HepG2 (cell line): ENCODE data around the gene PITHD1. TPM values are rescaled to one million over a fixed set of nuclear protein-coding genes. Genes with fewer than 3 reads are reported as not detected.

Experiments
- AFF4 ChIP-seq: sonication (generic); formaldehyde crosslinking; IDR thresholded peaks from 2 replicates; pipeline ENCODE4 v1.4.0; 2020; ENCODE audit warnings: missing genetic modification reagents
- ASH2L ChIP-seq: fragments of 300-600, 200-600 bp; sonication (generic); IDR thresholded peaks from 2 replicates; pipeline ENCODE4 v1.7.0; 2017; ENCODE audit warnings: low read depth, mild to moderate bottlenecking, moderate library complexity, mixed read lengths, low read length; ENCODE audit not compliant: insufficient read length
- CHCHD3 ChIP-seq: sonication (generic); formaldehyde crosslinking; IDR thresholded peaks from 2 replicates; pipeline ENCODE4 v1.8.0; 2022; ENCODE audit warnings: mild to moderate bottlenecking, missing genetic modification reagents, moderate library complexity
- FIP1L1 ChIP-seq: fragments of 200-400 bp; formaldehyde crosslinking; IDR thresholded peaks from 2 replicates; pipeline ENCODE4 v1.6.1; 2018; ENCODE audit warnings: low read depth, mild to moderate bottlenecking, low read length, moderate library complexity, borderline replicate concordance; ENCODE audit not compliant: insufficient read depth
- HOXA3 ChIP-seq: sonication (generic); formaldehyde crosslinking; IDR thresholded peaks from 2 replicates; pipeline ENCODE4 v1.5.0; 2020; ENCODE audit warnings: missing genetic modification reagents
- MAX ChIP-seq: IDR thresholded peaks from 2 replicates; pipeline ENCODE4 v1.6.1; 2012; ENCODE audit warnings: inconsistent platforms
- PCBP2 ChIP-seq: fragments of 200-400 bp; formaldehyde crosslinking; optimal IDR thresholded peaks from 2 replicates; pipeline ENCODE3; 2018; ENCODE audit warnings: low read length, low read depth; ENCODE audit not compliant: poor library complexity, severe bottlenecking
- RFXAP ChIP-seq: sonication (generic); formaldehyde crosslinking; IDR thresholded peaks from 2 replicates; pipeline ENCODE4 v1.4.0; 2020; ENCODE audit warnings: missing genetic modification reagents, borderline replicate concordance
- RXRB ChIP-seq: IDR thresholded peaks from 2 replicates; pipeline ENCODE4 v1.6.1; 2016; ENCODE audit warnings: borderline replicate concordance, missing genetic modification reagents, missing compliant biosample characterization
- SALL2 ChIP-seq: sonication (generic); formaldehyde crosslinking; IDR thresholded peaks from 2 replicates; pipeline ENCODE4 v1.8.1; 2023; ENCODE audit warnings: mild to moderate bottlenecking, missing genetic modification reagents, inconsistent platforms
- TCF7 ChIP-seq: sonication (generic); IDR thresholded peaks from 2 replicates; pipeline ENCODE4 v1.6.1; 2016; ENCODE audit warnings: antibody characterized with exemption, low read depth
- ZBTB20 ChIP-seq: sonication (generic); formaldehyde crosslinking; IDR thresholded peaks from 2 replicates; pipeline ENCODE4 v1.8.1; 2023; ENCODE audit warnings: missing genetic modification reagents, low read depth, mild to moderate bottlenecking, borderline replicate concordance
- ZNF232 ChIP-seq: sonication (generic); formaldehyde crosslinking; IDR thresholded peaks from 2 replicates; pipeline ENCODE4 v1.4.0; 2020; ENCODE audit warnings: missing genetic modification reagents, borderline replicate concordance
- ZNF605 ChIP-seq: sonication (generic); formaldehyde crosslinking; IDR thresholded peaks from 2 replicates; pipeline ENCODE4 v1.8.0; 2022; ENCODE audit warnings: mild to moderate bottlenecking, missing genetic modification reagents
- ZNF609 ChIP-seq: sonication (generic); formaldehyde crosslinking; IDR thresholded peaks from 2 replicates; pipeline ENCODE4 v1.4.0; 2020; ENCODE audit warnings: mild to moderate bottlenecking, missing genetic modification reagents, borderline replicate concordance
- polyA plus RNA-seq, 8 experiments: library from polyadenylated mRNA; depleted of rRNA in 3 of 8; stranded (reverse) in 7 of 8; unstranded in 1 of 8; fragments of >200 nt; fragmentation: Illumina TruSeq in 4 of 8; extraction: Trizol in 4 of 8; gene quantifications; 2 replicates each; pipeline versions ENCODE4 v1.2.1 to v1.2.3, GENCODE V29; 2011 to 2016; ENCODE audit warnings: low read depth in 4 of 8, missing spikeins in 1 of 8, mixed read lengths in 1 of 8; ENCODE audit not compliant: insufficient read depth in 1 of 8
- total RNA-seq, 5 experiments: library from RNA; depleted of rRNA; stranded (reverse); fragments of >200 nt; fragmentation: Illumina TruSeq; extraction: Trizol; gene quantifications; 2 replicates each; pipeline ENCODE4 v1.2.3, GENCODE V29; 2016; ENCODE audit warnings: low read depth in 1 of 5

PITHD1 gene
- total and polyA plus RNA-seq, 2 of the 13 experiments (the other 11 are each of a cell fraction or from before 2014, with no cell fraction given), result 28.0 to 37.3 TPM

- TF ChIP-seq AFF4 (CRISPR knock-in tag) (no peak), FIP1L1 (no peak), RFXAP (CRISPR knock-in tag) (no peak), ASH2L (no peak), HOXA3 (peak; percentile 46; the same call in 1 of the 2 replicates), MAX (peak; percentile 62; the same call in 1 of the 2 replicates), ZNF605 (CRISPR knock-in tag) (no peak), CHCHD3 (CRISPR knock-in tag) (no peak), TCF7 (no peak), PCBP2 (no peak), ZNF609 (peak; percentile 46), ZBTB20 (peak; percentile 59; the same call in 1 of the 2 replicates), ZNF232 (no peak), RXRB (CRISPR knock-in tag) (peak; percentile 52; the same call in 1 of the 2 replicates), SALL2 (no peak; the same call in 1 of the 2 replicates)
These were observed 21.6 kb downstream of the PITHD1 start (continued) for GRCh38 chr1:23799570-23800399.
